Measurements from ENCODE around the gene LSM7.
"Not testable (repeated sequence)": the region's sequence is repeated elsewhere in the genome, so short reads cannot be mapped to it uniquely, and the experiment has no call there.

LSM7 gene

GRCh38 chr19:2352121-2352520 lies 23.7 kb upstream of the LSM7 start:
- no peak overlapping the region for H4K91ac ChIP-seq (ENCODE audit: low read depth, low read length)
- H3K4ac ChIP-seq (ENCODE audit: low read depth, low read length) = no peak overlapping the region
- H2BK12ac ChIP-seq (ENCODE audit: low read length) = no peak overlapping the region
- H4K8ac ChIP-seq (ENCODE audit: low read depth, low read length) = no peak overlapping the region
- H3K9ac ChIP-seq (ENCODE audit: low read length) = no peak overlapping the region
- no peak overlapping the region for H3K18ac ChIP-seq (ENCODE audit: low read length)
- H3K4me1 ChIP-seq (ENCODE audit: control insufficient read depth in 1 of 2, insufficient read depth in 2 of 2, low read length in 2 of 2) = no peaks in the 10 kb centered on the region
- no peaks in the 10 kb centered on the region for H3K27me3 ChIP-seq (ENCODE audit: insufficient read depth, low read length)
- H3K79me1 ChIP-seq (ENCODE audit: low read length) = no peaks in the 10 kb centered on the region
- no peak overlapping the region for H2BK120ac ChIP-seq (ENCODE audit: insufficient read depth, low read length, poor library complexity)
- no peak overlapping the region for H2BK5ac ChIP-seq (ENCODE audit: low read depth, low read length, poor library complexity)
- no peak overlapping the region for H2AFZ ChIP-seq (ENCODE audit: insufficient read depth, low read length, poor library complexity)
- no peak overlapping the region for H3K14ac ChIP-seq (ENCODE audit: low read length)
- H3K4me3 ChIP-seq (ENCODE audit: low read depth, low read length) = no peak overlapping the region
- H3K79me2 ChIP-seq (ENCODE audit: control insufficient read depth, insufficient read depth, low read length, poor library complexity) = no peaks in the 10 kb centered on the region
- no peaks in the 10 kb centered on the region for H3K9me3 ChIP-seq (ENCODE audit: insufficient read depth, low read depth, low read length)
- peaks cover 22 to 36% of the 10 kb centered on the region in 2 experiments for H3K36me3 ChIP-seq (ENCODE audit: control insufficient read depth in 1 of 2, insufficient read depth in 2 of 2, low read length in 2 of 2)
- H4K12ac ChIP-seq (ENCODE audit: low read depth, low read length) = no peak overlapping the region
- no peak overlapping the region for H3K23ac ChIP-seq (ENCODE audit: low read length)
- H3K4me2 ChIP-seq (ENCODE audit: low read length) = no peak overlapping the region
- H3K27ac ChIP-seq (ENCODE audit: low read depth, low read length) = no peak overlapping the region
- no CpG with 5 or more reads among the region's 24 CpGs for WGBS (ENCODE audit: extremely low coverage, insufficient coverage, insufficient read length)
- no peak for DNase-seq
- H2AK5ac ChIP-seq (ENCODE audit: low read length) = no peak overlapping the region

GRCh38 chr19:2351591-2351990 lies 23.2 kb upstream of the LSM7 start:
- H3K23ac ChIP-seq (ENCODE audit: low read length) = no peak overlapping the region
- H3K4ac ChIP-seq (ENCODE audit: low read depth, low read length) = no peak overlapping the region
- DNase-seq = no peak
- H3K4me1 ChIP-seq (ENCODE audit: control insufficient read depth in 1 of 2, insufficient read depth in 2 of 2, low read length in 2 of 2) = no peaks in the 10 kb centered on the region
- no peak overlapping the region for H4K12ac ChIP-seq (ENCODE audit: low read depth, low read length)
- no peak overlapping the region for H3K14ac ChIP-seq (ENCODE audit: low read length)
- no peak overlapping the region for H2BK12ac ChIP-seq (ENCODE audit: low read length)
- no peak overlapping the region for H2AFZ ChIP-seq (ENCODE audit: insufficient read depth, low read length, poor library complexity)
- H2BK5ac ChIP-seq (ENCODE audit: low read depth, low read length, poor library complexity) = no peak overlapping the region
- no peak overlapping the region for H3K18ac ChIP-seq (ENCODE audit: low read length)
- H3K4me3 ChIP-seq (ENCODE audit: low read depth, low read length) = no peak overlapping the region
- peaks cover 24 to 36% of the 10 kb centered on the region in 2 experiments for H3K36me3 ChIP-seq (ENCODE audit: control insufficient read depth in 1 of 2, insufficient read depth in 2 of 2, low read length in 2 of 2)
- no peak overlapping the region for H2AK5ac ChIP-seq (ENCODE audit: low read length)
- no peaks in the 10 kb centered on the region for H3K9me3 ChIP-seq (ENCODE audit: insufficient read depth, low read depth, low read length)
- H3K27ac ChIP-seq (ENCODE audit: low read depth, low read length) = no peak overlapping the region
- no peaks in the 10 kb centered on the region for H3K79me1 ChIP-seq (ENCODE audit: low read length)
- H4K91ac ChIP-seq (ENCODE audit: low read depth, low read length) = no peak overlapping the region
- no CpG with 5 or more reads among the region's 28 CpGs for WGBS (ENCODE audit: extremely low coverage, insufficient coverage, insufficient read length)
- no peak overlapping the region for H3K9ac ChIP-seq (ENCODE audit: low read length)
- H2BK120ac ChIP-seq (ENCODE audit: insufficient read depth, low read length, poor library complexity) = no peak overlapping the region
- no peak overlapping the region for H3K4me2 ChIP-seq (ENCODE audit: low read length)
- no peaks in the 10 kb centered on the region for H3K27me3 ChIP-seq (ENCODE audit: insufficient read depth, low read length)
- H4K8ac ChIP-seq (ENCODE audit: low read depth, low read length) = no peak overlapping the region
- no peaks in the 10 kb centered on the region for H3K79me2 ChIP-seq (ENCODE audit: control insufficient read depth, insufficient read depth, low read length, poor library complexity)

GRCh38 chr19:2350656-2351055 lies 22.3 kb upstream of the LSM7 start:
- Histone ChIP-seq H3K14ac (ENCODE audit: low read length) (no peak overlapping the region), H4K8ac (ENCODE audit: low read depth, low read length) (no peak overlapping the region), H3K9ac (ENCODE audit: low read length) (no peak overlapping the region), H3K4me3 (ENCODE audit: low read depth, low read length) (no peak overlapping the region), H4K91ac (ENCODE audit: low read depth, low read length) (no peak overlapping the region), H2BK120ac (ENCODE audit: insufficient read depth, low read length, poor library complexity) (no peak overlapping the region), H3K79me1 (ENCODE audit: low read length) (no peaks in the 10 kb centered on the region), H2BK12ac (ENCODE audit: low read length) (no peak overlapping the region), H3K9me3 (ENCODE audit: insufficient read depth, low read depth, low read length) (no peaks in the 10 kb centered on the region), H2AFZ (ENCODE audit: insufficient read depth, low read length, poor library complexity) (no peak overlapping the region), H3K4me1 (ENCODE audit: control insufficient read depth in 1 of 2, insufficient read depth in 2 of 2, low read length in 2 of 2) (no peaks in the 10 kb centered on the region), H2BK5ac (ENCODE audit: low read depth, low read length, poor library complexity) (no peak overlapping the region), H3K18ac (ENCODE audit: low read length) (no peak overlapping the region), H3K27ac (ENCODE audit: low read depth, low read length) (no peak overlapping the region), H3K36me3 (ENCODE audit: control insufficient read depth in 1 of 2, insufficient read depth in 2 of 2, low read length in 2 of 2) (peaks cover 27 to 36% of the 10 kb centered on the region in 2 experiments), H3K4me2 (ENCODE audit: low read length) (no peak overlapping the region), H2AK5ac (ENCODE audit: low read length) (no peak overlapping the region), H3K23ac (ENCODE audit: low read length) (no peak overlapping the region), H3K4ac (ENCODE audit: low read depth, low read length) (no peak overlapping the region), H3K27me3 (ENCODE audit: insufficient read depth, low read length) (no peaks in the 10 kb centered on the region), H4K12ac (ENCODE audit: low read depth, low read length) (no peak overlapping the region), H3K79me2 (ENCODE audit: control insufficient read depth, insufficient read depth, low read length, poor library complexity) (no peaks in the 10 kb centered on the region)
- DNase-seq = no peak
- no CpG with 5 or more reads among the region's 16 CpGs for WGBS (ENCODE audit: extremely low coverage, insufficient coverage, insufficient read length)

- not testable (repeated sequence) for H3K27ac ChIP-seq (ENCODE audit: low read depth, low read length); H3K23ac ChIP-seq (ENCODE audit: low read length); H3K79me2 ChIP-seq (ENCODE audit: control insufficient read depth, insufficient read depth, low read length, poor library complexity); H3K79me1 ChIP-seq (ENCODE audit: low read length); DNase-seq; H3K9ac ChIP-seq (ENCODE audit: low read length); H3K18ac ChIP-seq (ENCODE audit: low read length); H3K4ac ChIP-seq (ENCODE audit: low read depth, low read length); H3K27me3 ChIP-seq (ENCODE audit: insufficient read depth, low read length); H2BK5ac ChIP-seq (ENCODE audit: low read depth, low read length, poor library complexity); H3K4me2 ChIP-seq (ENCODE audit: low read length); H4K8ac ChIP-seq (ENCODE audit: low read depth, low read length); H4K91ac ChIP-seq (ENCODE audit: low read depth, low read length); H3K4me1 ChIP-seq (ENCODE audit: control insufficient read depth in 1 of 2, insufficient read depth in 2 of 2, low read length in 2 of 2); H3K14ac ChIP-seq (ENCODE audit: low read length); H2BK12ac ChIP-seq (ENCODE audit: low read length); H3K9me3 ChIP-seq (ENCODE audit: insufficient read depth, low read depth, low read length); H2AFZ ChIP-seq (ENCODE audit: insufficient read depth, low read length, poor library complexity); H4K12ac ChIP-seq (ENCODE audit: low read depth, low read length); H3K4me3 ChIP-seq (ENCODE audit: low read depth, low read length); H2AK5ac ChIP-seq (ENCODE audit: low read length); H2BK120ac ChIP-seq (ENCODE audit: insufficient read depth, low read length, poor library complexity)
- peaks cover 27 to 41% of the 10 kb centered on the region in 2 experiments for H3K36me3 ChIP-seq (ENCODE audit: control insufficient read depth in 1 of 2, insufficient read depth in 2 of 2, low read length in 2 of 2)
- WGBS (ENCODE audit: extremely low coverage, insufficient coverage, insufficient read length) = 98% methylated on average over 23 of the region's 24 CpGs
Measured at GRCh38 chr19:2349818-2350217, 21.4 kb upstream of the LSM7 start.

Measured in trophoblast cell (in vitro differentiated cells and primary cell).